GM21786 (cell line): Measurements from ENCODE around the gene SLC5A11.

ENCODE experiments used
- ATAC-seq: cut with Tn5 transposase; IDR thresholded peaks from one replicate; pipeline ENCODE4 v1.9.1; 2021; ENCODE audit not compliant: unreplicated experiment

Gene SLC5A11

DNA sequence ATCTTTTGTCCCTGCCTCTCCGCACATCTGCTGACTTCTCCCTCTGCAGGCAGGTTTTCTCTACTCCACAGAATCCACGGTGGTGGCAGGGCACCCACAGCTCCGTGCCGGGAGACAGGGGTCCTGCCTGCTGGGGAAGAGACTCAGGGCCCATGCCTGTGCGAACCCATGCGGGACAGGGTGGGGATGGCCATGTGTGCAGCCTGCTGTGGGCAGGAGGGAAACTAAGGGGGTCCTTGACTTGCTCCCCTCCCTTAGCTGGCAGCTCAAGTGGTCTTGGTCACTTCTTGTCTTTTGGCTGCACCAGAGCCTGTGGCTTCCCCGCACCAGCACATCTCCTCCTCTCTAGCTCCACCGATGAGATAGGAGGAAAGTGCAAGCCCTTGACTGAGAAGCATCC is 69.8 kb downstream of the SLC5A11 start:
- ATAC-seq, result no peak

DNA sequence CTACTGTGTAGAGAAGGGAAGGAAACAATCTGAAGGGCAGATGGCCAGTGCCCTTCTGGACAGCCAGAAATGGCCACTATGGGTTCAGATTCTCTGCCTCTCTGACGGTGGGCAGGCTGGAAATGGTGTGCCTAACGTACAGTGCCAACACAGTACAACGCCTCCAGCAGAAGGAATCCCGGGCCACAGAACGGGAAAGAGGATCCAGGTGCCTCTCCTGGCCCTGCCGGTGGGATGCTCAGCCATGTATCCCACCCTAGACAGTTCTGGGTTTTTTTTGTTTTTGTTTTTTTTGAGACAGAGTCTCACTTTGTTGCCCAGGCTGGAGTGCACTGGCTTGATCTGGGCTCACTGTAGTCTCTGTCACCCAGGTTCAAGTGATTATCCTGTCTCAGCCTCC is 71.5 kb downstream of the SLC5A11 start:
- ATAC-seq, result no peak

DNA sequence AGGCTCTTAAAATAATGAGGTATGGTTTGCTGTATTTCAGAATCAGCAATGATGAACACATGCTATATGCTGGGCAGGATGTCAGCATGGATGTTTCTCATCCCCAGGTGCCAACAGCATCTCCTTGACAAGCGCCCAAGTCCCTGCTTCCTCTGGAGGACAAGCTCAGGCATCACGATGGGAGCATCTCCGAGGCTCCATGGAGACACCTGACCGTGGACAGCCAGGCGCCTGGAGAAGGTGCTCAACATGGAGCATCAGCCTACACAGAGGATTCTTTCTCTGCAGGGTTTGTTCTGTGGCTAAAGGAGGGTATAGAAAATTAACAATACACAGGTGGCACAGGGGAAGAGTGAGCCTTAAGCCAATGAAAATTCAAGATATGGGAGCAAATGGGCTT is 72.1 kb downstream of the SLC5A11 start:
- ATAC-seq, result no peak

DNA sequence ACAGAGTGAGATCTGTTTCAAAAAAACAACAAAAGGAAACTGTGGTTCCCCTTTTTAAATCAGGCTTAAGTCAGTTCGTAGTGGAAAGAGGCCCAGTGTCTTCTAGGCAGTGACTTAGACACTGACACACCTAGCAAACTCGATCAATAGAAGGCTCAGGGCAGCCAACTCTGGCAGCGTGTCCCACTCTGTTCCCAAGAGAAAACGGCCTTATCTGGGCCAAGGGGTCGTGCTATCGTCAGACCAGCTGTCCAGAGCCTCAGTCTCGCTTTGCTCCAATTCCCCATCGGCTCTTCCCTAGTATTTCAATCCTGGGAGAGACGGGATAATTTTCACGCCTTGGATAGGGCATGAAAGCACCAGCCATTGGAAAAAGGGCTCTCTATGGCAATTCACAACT is 72.9 kb downstream of the SLC5A11 start:
- ATAC-seq, result no peak

DNA sequence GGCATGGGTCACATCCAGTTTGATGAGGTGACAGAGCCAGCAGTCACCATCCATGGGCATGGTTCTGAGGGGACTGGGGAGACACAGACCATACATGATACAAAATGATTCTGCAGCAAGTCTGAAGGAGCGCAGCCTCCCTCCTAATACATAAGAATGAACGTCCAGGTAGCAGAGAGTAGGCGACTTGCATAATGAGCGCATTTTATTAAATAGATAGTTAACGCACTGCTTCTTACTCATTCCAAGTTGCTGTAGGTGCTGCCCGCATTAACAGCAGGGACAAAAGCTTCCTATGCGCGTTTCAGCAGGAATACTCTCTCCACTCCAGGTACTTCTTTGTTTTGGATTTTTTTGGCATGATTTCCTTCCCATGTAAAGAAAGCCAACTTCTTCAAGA is 73.8 kb downstream of the SLC5A11 start:
- ATAC-seq, result no peak

DNA sequence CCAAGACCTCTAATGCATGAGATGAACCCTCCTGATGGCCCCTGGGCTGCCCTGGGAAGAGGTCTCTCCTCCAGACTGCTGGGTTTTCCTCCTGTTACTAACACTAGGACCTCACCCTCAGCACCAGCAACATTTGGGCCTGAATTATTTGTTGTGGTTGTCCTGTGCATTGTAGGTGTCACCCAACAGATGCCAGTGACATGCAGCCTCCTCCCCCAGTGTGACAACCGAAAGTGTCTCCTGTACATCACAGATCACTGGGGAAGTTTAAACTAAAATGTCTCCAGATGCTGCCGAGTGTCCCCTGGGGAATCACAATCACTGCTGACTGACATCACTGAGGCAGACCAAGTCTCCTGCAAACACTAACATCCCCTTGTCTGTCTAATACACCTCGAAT is 74.8 kb downstream of the SLC5A11 start:
- ATAC-seq, result no peak

DNA sequence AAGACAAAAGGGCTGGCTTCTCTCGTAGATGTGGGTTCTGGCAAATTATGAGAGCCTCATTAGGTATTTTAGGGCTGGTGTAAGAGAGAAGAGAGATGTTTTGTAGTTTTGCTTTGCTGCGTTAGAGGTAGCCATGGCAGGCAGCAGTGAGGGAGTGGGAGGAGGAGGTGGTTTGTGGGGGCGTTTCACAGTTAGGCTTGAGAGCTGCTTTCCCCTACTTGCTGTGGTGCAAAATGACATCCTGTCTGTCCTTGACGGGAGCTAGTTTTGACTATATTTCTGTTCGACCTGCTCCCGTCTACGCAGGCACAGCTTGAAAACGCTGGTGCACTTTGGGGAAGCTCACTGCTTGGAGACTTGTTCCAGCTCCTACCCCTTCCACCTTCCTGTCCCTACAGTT is 75.5 kb downstream of the SLC5A11 start:
- no peak for ATAC-seq

- no peak for ATAC-seq
Observed at GRCh38 chr16:24925163-24925562, 79.4 kb downstream of the SLC5A11 start.

GRCh38 chr16:24929409-24929808 is 83.6 kb downstream of the SLC5A11 start:
- ATAC-seq, result no peak

GRCh38 chr16:24930440-24930839 is 84.7 kb downstream of the SLC5A11 start:
- no peak for ATAC-seq

DNA sequence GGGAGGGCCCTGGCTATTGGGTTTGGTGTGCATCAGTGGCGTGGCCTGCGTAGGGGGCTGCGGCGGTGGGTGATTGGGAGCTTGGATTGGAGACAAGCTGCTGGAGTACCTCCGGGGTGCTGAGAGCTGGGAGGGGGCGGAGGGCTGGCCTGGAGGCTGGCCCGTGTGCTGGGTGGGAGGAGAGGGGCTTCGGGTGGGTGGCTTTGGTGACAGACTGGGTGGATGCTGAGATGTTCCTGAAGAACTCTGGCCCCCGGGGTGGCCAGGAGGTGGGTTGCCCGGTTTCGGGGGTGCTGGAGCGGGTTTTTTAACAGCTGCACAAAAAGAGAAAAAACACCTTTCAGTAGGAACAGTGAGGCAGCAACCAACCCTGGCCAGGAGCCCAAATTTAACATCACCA is 85.3 kb downstream of the SLC5A11 start:
- ATAC-seq, result no peak

DNA sequence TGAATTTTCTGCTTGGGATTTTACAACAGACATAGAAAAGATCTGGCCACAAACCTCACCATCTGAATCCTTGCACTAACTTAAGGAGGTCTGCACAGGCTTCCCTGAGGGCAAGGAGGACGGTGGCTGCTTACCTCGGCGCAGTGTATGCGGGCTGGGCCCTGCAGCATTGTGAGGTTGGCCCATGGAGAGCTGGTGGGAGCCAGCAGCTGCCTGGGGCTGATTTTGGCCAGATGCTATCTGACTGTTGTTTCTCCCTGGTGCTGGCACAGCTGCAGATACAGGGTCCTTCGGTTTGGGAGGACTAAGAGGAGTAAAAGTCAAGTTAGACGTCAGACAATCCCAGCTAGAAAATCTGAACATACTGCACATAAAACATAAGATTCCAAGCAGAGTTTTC is 89.6 kb downstream of the SLC5A11 start:
- ATAC-seq, result no peak

DNA sequence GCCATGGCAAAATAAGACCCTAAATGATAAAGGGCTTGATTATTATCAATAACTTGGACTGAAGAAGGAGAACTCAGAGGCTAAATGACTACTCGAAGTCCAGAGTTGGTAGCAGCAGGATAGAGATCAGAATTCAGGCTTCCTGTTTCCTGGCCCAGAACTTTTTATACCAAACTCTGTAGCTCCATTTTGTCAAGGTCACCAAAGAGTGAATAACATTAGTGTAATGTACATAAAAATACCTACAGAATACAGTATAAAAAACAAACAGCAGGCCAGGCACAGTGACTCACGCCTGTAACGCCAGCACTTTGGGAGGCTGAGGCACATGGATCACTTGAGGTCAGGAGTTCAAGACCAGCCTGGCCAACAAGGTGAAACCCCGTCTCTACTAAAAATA is 90.4 kb downstream of the SLC5A11 start:
- no peak for ATAC-seq

DNA sequence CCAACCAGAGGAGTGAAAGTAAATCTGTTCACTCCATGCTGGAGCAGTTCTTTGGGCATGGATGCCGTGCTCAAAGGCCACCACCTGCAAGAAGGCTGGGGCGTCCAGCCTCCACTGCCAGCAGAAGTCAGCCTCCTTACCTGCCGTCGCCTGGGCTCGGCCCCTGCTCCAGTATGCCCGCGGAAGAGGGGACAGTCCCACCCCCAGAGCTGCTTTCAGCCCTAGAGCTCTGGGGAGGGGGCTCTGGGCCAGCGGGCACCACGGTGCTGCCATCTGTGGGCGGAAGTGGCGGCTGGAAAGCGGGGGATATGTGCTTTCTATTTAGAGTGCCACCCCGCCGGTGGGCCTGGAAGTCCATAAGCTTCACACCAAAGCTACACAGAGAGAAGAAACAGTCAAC is 93.5 kb downstream of the SLC5A11 start:
- no peak for ATAC-seq

- no peak for ATAC-seq
Observed at GRCh38 chr16:24939738-24940137, 94.0 kb downstream of the SLC5A11 start.

- ATAC-seq, result no peak
Observed at GRCh38 chr16:24943471-24943870, 97.7 kb downstream of the SLC5A11 start.

GRCh38 chr16:24944206-24944605 is 98.4 kb downstream of the SLC5A11 start:
- no peak for ATAC-seq

DNA sequence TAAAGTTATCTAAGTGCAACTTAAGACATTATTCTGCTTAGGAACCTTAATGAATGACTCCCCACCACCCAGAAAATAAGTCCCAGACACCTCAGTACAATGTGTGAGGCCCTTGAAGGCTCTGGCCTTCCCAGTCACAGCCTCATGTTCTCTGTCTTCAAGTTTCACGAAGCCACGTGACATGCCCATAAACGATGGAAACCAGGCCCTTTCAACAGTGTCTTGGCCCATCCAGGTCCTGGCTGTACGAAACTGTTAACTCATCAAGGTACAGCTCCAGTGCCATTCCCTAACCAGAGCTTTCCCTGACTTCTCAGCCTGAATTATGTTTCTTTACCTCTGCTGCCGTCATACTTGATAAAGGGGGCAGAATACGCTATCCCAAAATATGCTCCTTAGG is 100.4 kb downstream of the SLC5A11 start:
- ATAC-seq, result no peak

- no peak for ATAC-seq
Observed at GRCh38 chr16:24950275-24950674, 104.5 kb downstream of the SLC5A11 start.

DNA sequence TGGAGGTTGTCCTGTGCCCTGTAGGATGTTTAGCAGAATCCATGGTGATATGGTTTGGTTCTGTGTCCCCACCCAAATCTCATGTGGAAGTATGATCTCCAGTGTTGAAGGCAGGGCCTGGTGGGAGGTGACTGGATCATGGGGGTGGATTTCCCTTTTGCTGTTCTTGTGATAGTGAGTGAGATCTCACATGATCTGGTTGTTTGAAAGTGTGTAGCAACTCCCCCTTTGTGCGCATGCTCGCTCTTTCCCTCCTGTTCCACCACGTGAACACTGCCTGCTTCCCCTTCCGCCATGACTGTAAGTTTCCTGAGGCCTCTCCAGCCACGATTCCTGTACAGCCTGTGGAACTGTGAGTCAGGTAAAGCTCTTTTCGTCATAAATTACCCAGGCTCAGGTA is 107.5 kb downstream of the SLC5A11 start:
- no peak for ATAC-seq

DNA sequence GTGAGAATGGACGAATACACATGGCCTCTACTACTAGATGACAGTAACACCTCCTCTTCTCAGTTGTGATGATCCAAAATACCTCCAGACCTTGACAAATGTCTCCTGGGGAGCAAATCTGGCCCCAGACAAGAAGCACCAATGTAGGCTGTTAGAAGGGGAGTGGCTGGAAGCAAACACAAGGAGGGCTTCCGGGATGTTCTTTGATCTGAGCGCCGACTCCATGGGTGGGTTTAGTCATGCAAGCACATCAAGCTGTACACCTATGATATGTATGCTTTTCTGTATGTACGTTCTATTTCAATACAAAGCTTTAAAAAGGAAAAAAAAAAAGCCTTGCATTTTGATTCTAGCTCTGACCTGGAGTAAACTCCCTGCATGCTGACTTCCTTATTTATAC is 108.0 kb downstream of the SLC5A11 start:
- ATAC-seq, result no peak

DNA sequence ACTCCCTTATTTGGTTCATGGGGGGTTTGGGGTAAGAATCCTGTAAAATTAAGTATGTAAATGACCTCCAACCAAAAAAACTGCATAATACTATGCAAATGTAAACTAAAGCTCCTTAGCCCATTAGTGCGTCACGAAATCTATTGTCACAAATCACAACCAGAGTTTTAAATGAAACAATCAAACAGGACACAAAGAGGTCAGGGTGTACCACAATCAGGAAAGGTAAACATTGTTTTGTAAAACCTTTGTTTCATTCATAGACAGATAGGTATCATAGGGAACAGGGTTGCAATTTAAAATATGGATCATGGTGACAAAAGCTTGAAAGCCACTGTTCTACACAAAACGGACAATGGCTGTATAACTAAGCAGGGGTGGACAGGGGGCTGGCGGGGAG is 108.4 kb downstream of the SLC5A11 start:
- no peak for ATAC-seq

GRCh38 chr16:24955975-24956731 is 110.4 kb downstream of the SLC5A11 start:
- ATAC-seq, result no peak
